H1 (cell line): ENCODE measurements around the gene OSR1. TPM values are rescaled to one million over a fixed set of nuclear protein-coding genes. Genes with fewer than 3 reads are reported as not detected.

Source experiments
- CTCF ChIA-PET: fragments of 300-600 bp; sonication (Branson Sonifier 250); formaldehyde crosslinking; loops from one replicate; lab custom pipeline; 2021; ENCODE audit not compliant: partially characterized antibody; lab: Charles Lee
- POLR2A ChIA-PET: fragments of 300-600 bp; sonication (Branson Sonifier 250); formaldehyde crosslinking; loops from one replicate; lab custom pipeline; 2021; ENCODE audit warnings: inconsistent platforms; ENCODE audit not compliant: partially characterized antibody; lab: Charles Lee
- DNase-seq, 2 experiments: peaks; one replicate each; pipeline versions ENCODE4 v3.0.0 to v3.0.0-alpha.2; 2010 to 2022; ENCODE audit warnings: low spot score in 2 of 2, low read depth in 1 of 2, mixed read lengths in 1 of 2
- FAIRE-seq: peaks from 2 replicates; lab custom pipeline; 2011; peaks lifted over from hg19 to GRCh38; lab: Jason Lieb, UNC
- H2AFZ ChIP-seq: 2 replicates; pipeline ENCODE4 v1.8.1; 2012; ENCODE audit warnings: low read length, inconsistent platforms
- H2AK5ac ChIP-seq: 2 replicates; pipeline ENCODE4 v1.6.1; 2013; ENCODE audit warnings: low read depth, low read length
- H2BK120ac ChIP-seq: replicated peaks from 2 replicates; pipeline ENCODE3; 2013; ENCODE audit warnings: low read depth, low read length, inconsistent platforms
- H2BK12ac ChIP-seq: 2 replicates; pipeline ENCODE4 v1.6.1; 2013; ENCODE audit warnings: low read depth, low read length
- H2BK15ac ChIP-seq: 2 replicates; pipeline ENCODE4 v1.6.1; 2013; ENCODE audit warnings: low read length
- H2BK20ac ChIP-seq: 2 replicates; pipeline ENCODE4 v1.6.1; 2013; ENCODE audit warnings: low read length
- H2BK5ac ChIP-seq: 2 replicates; pipeline ENCODE4 v1.6.1; 2013; ENCODE audit warnings: low read depth, low read length
- H3K14ac ChIP-seq: 2 replicates; pipeline ENCODE4 v1.6.1; 2013; ENCODE audit warnings: inconsistent platforms; ENCODE audit not compliant: insufficient read length
- H3K18ac ChIP-seq: 2 replicates; pipeline ENCODE4 v1.6.1; 2013; ENCODE audit warnings: low read length; ENCODE audit errors: extremely low read depth
- H3K23ac ChIP-seq: 2 replicates; pipeline ENCODE4 v1.6.1; 2013; ENCODE audit warnings: inconsistent platforms; ENCODE audit not compliant: insufficient read length
- H3K23me2 ChIP-seq: 2 replicates; pipeline ENCODE4 v1.6.1; 2013; ENCODE audit warnings: low read depth, low read length
- H3K27ac ChIP-seq: 2 replicates; pipeline ENCODE4 v1.6.1; 2011; ENCODE audit warnings: low read depth, low read length, inconsistent platforms
- H3K27me3 ChIP-seq, 4 experiments: replicated peaks in 1 of 4; 1 replicate in 1 of 4; 2 replicates in 3 of 4; pipeline versions ENCODE4 v1.6.1 to v1.8.1; 2011 to 2013; ENCODE audit warnings: low read length in 3 of 4, mild to moderate bottlenecking in 3 of 4, inconsistent platforms in 2 of 4, mixed read lengths in 2 of 4, moderate library complexity in 1 of 4; ENCODE audit not compliant: control insufficient read depth in 3 of 4, insufficient read depth in 3 of 4; ENCODE audit errors: extremely low read depth in 1 of 4
- H3K36me3 ChIP-seq, 4 experiments: 2 replicates each; pipeline versions ENCODE4 v1.6.1 to v1.8.1; 2011 to 2013; ENCODE audit warnings: mild to moderate bottlenecking in 4 of 4, low read length in 3 of 4, moderate library complexity in 2 of 4, control low read depth in 1 of 4, inconsistent platforms in 1 of 4; ENCODE audit not compliant: insufficient read depth in 4 of 4, control insufficient read depth in 2 of 4
- H3K4ac ChIP-seq: replicated peaks from 2 replicates; pipeline ENCODE3; 2013; ENCODE audit warnings: low read length, low read depth, mixed read lengths, inconsistent platforms; ENCODE audit not compliant: insufficient read length
- H3K4me1 ChIP-seq, 4 experiments: replicated peaks in 1 of 4; 1 replicate in 1 of 4; 2 replicates in 3 of 4; pipeline versions ENCODE4 v1.6.1 to v1.8.1; 2011 to 2013; ENCODE audit warnings: low read length in 3 of 4, inconsistent platforms in 2 of 4, mixed read lengths in 1 of 4; ENCODE audit not compliant: insufficient read depth in 4 of 4, control insufficient read depth in 3 of 4
- H3K4me2 ChIP-seq, 2 experiments: 2 replicates each; pipeline versions ENCODE4 v1.6.1 to v1.8.1; 2011 to 2013; ENCODE audit warnings: low read depth in 2 of 2, low read length in 2 of 2, control low read depth in 1 of 2, inconsistent platforms in 1 of 2, mild to moderate bottlenecking in 1 of 2; ENCODE audit not compliant: insufficient read depth in 1 of 2
- H3K4me3 ChIP-seq, 4 experiments: fragments of 200-600, 300-600 bp in 1 of 4; sonication (generic), shearing (Covaris generic), sonication (Bioruptor Twin) in 1 of 4; 2 replicates each; pipeline versions ENCODE4 v1.5.1 to v1.8.1; 2011 to 2016; ENCODE audit warnings: low read length in 4 of 4, low read depth in 3 of 4, control low read depth in 2 of 4, inconsistent platforms in 2 of 4, mild to moderate bottlenecking in 2 of 4, mixed read lengths in 1 of 4, moderate library complexity in 1 of 4; ENCODE audit not compliant: insufficient read depth in 2 of 4; ENCODE audit errors: extremely low read depth in 1 of 4
- H3K56ac ChIP-seq: replicated peaks from 2 replicates; pipeline ENCODE3; 2013; ENCODE audit warnings: low read depth, mild to moderate bottlenecking, mixed read lengths, low read length, inconsistent platforms; ENCODE audit not compliant: insufficient read length
- H3K79me1 ChIP-seq: 2 replicates; pipeline ENCODE4 v1.6.1; 2013; ENCODE audit warnings: low read depth, low read length, control low read depth
- H3K79me2 ChIP-seq, 2 experiments: 2 replicates each; pipeline versions ENCODE4 v1.6.1 to v1.8.1; 2012 to 2013; ENCODE audit warnings: low read length in 2 of 2, mild to moderate bottlenecking in 2 of 2, inconsistent platforms in 1 of 2; ENCODE audit not compliant: insufficient read depth in 2 of 2, control insufficient read depth in 1 of 2
- H3K9ac ChIP-seq, 4 experiments: replicated peaks in 1 of 4; 1 replicate in 1 of 4; 2 replicates in 3 of 4; pipeline versions ENCODE4 v1.6.1 to v1.8.1; 2011 to 2013; ENCODE audit warnings: low read depth in 3 of 4, low read length in 3 of 4, control low read depth in 2 of 4, mild to moderate bottlenecking in 2 of 4, moderate library complexity in 2 of 4, inconsistent platforms in 1 of 4; ENCODE audit errors: extremely low read depth in 1 of 4
- H3K9me3 ChIP-seq, 2 experiments: 2 replicates each; pipeline versions ENCODE4 v1.6.1 to v1.8.1; 2012 to 2013; ENCODE audit warnings: mild to moderate bottlenecking in 2 of 2, moderate library complexity in 2 of 2, control low read depth in 1 of 2, inconsistent platforms in 1 of 2, low read depth in 1 of 2, low read length in 1 of 2, mixed read lengths in 1 of 2; ENCODE audit not compliant: insufficient read depth in 2 of 2
- H4K20me1 ChIP-seq, 2 experiments: replicated peaks in 1 of 2; 2 replicates each; pipeline versions ENCODE3 to v1.8.1; 2011 to 2013; ENCODE audit warnings: inconsistent platforms in 2 of 2, low read length in 2 of 2, mild to moderate bottlenecking in 1 of 2; ENCODE audit not compliant: insufficient read depth in 2 of 2, control insufficient read depth in 1 of 2
- H4K5ac ChIP-seq: 2 replicates; pipeline ENCODE4 v1.6.1; 2013; ENCODE audit warnings: low read length, low read depth, mixed read lengths, inconsistent platforms; ENCODE audit not compliant: insufficient read length
- H4K8ac ChIP-seq: 2 replicates; pipeline ENCODE4 v1.8.0; 2013; ENCODE audit warnings: mild to moderate bottlenecking, moderate library complexity, low read length, inconsistent platforms; ENCODE audit not compliant: insufficient read depth; ENCODE audit errors: extremely low read depth
- H4K91ac ChIP-seq: replicated peaks from 2 replicates; pipeline ENCODE3; 2013; ENCODE audit warnings: low read length, mixed read lengths, inconsistent platforms; ENCODE audit not compliant: insufficient read length
- BACH1 ChIP-seq: IDR thresholded peaks from 2 replicates; pipeline ENCODE4 v1.6.1; 2012; ENCODE audit warnings: low read length, improper control_type of control experiment
- CEBPB ChIP-seq: IDR thresholded peaks from 2 replicates; pipeline ENCODE4 v1.6.1; 2012; ENCODE audit warnings: low read depth, low read length
- EP300 ChIP-seq, 2 experiments: IDR thresholded peaks; 1 replicate in 1 of 2; 2 replicates in 1 of 2; pipeline ENCODE4 v1.6.1; 2011 to 2012; ENCODE audit warnings: low read depth in 2 of 2, low read length in 2 of 2, mild to moderate bottlenecking in 2 of 2, borderline replicate concordance in 1 of 2, inconsistent platforms in 1 of 2, moderate library complexity in 1 of 2
- EZH2 ChIP-seq: fragments of 200-600 bp; sonication (generic); IDR thresholded peaks from 2 replicates; pipeline ENCODE4 v1.7.1; 2012; ENCODE audit warnings: low read depth, mild to moderate bottlenecking, moderate library complexity, low read length, inconsistent platforms; ENCODE audit not compliant: severe bottlenecking
- HDAC2 ChIP-seq, 2 experiments: fragments of 300-600 bp in 1 of 2; sonication (generic) in 1 of 2; IDR thresholded peaks; 2 replicates each; pipeline ENCODE4 v1.6.1; 2011 to 2012; ENCODE audit warnings: low read depth in 2 of 2, low read length in 2 of 2, mild to moderate bottlenecking in 2 of 2, moderate library complexity in 2 of 2, borderline replicate concordance in 1 of 2, inconsistent platforms in 1 of 2
- JUND ChIP-seq: IDR thresholded peaks from 2 replicates; pipeline ENCODE4 v1.6.1; 2011; ENCODE audit warnings: mild to moderate bottlenecking, improper control_type of control experiment, low read length
- KDM1A ChIP-seq: fragments of 200-600, 300-600 bp; sonication (generic); IDR thresholded peaks from 2 replicates; pipeline ENCODE4 v1.7.1; 2016; ENCODE audit warnings: mild to moderate bottlenecking, low read length, borderline replicate concordance
- RBBP5 ChIP-seq: IDR thresholded peaks from 2 replicates; pipeline ENCODE4 v1.7.1; 2012; ENCODE audit warnings: low read depth, mild to moderate bottlenecking, inconsistent platforms, low read length, moderate library complexity, borderline replicate concordance
- RFX5 ChIP-seq: IDR thresholded peaks from 2 replicates; pipeline ENCODE4 v1.6.1; 2011; ENCODE audit warnings: low read depth, low read length, improper control_type of control experiment, borderline replicate concordance
- RNF2 ChIP-seq: fragments of 200-900, 300-1000 bp; sonication (generic); IDR thresholded peaks from 2 replicates; pipeline ENCODE4 v1.7.1; 2016; ENCODE audit warnings: borderline replicate concordance, low read depth, mild to moderate bottlenecking, antibody characterized with exemption, low read length; ENCODE audit not compliant: poor library complexity, severe bottlenecking; ENCODE audit errors: missing control alignments
- SIN3A ChIP-seq, 2 experiments: IDR thresholded peaks in 1 of 2; conservative IDR thresholded peaks in 1 of 2; 2 replicates each; pipeline ENCODE4 v1.6.1; 2011 to 2012; ENCODE audit warnings: low read length in 2 of 2, improper control_type of control experiment in 1 of 2, low read depth in 1 of 2, mild to moderate bottlenecking in 1 of 2
- SP2 ChIP-seq: IDR thresholded peaks from 2 replicates; pipeline ENCODE4 v1.6.1; 2012; ENCODE audit warnings: mild to moderate bottlenecking, low read length, inconsistent platforms
- TAF1 ChIP-seq: IDR thresholded peaks from 2 replicates; pipeline ENCODE4 v1.6.1; 2011; ENCODE audit warnings: mild to moderate bottlenecking, low read depth, low read length
- TBP ChIP-seq: IDR thresholded peaks from 2 replicates; pipeline ENCODE4 v1.6.1; 2011; ENCODE audit warnings: low read depth, low read length, improper control_type of control experiment
- WGBS, 2 experiments: shearing (Covaris generic) in 1 of 2; methylation state at CpG; one replicate each; pipeline versions ENCODE4 v1.1.6 to v1.1.7; 2013 to 2015; ENCODE audit warnings: low lambda C conversion rate in 2 of 2, mixed read lengths in 2 of 2, inconsistent platforms in 1 of 2, low coverage in 1 of 2, missing lambda C conversion rate in 1 of 2; ENCODE audit not compliant: insufficient replicate concordance in 2 of 2, insufficient coverage in 1 of 2, insufficient read length in 1 of 2; ENCODE audit errors: extremely low coverage in 1 of 2, missing lambda C conversion rate in 1 of 2; 5-methylcytosine and 5-hydroxymethylcytosine counted together
- polyA plus RNA-seq, 7 experiments: library from polyadenylated mRNA; depleted of rRNA in 3 of 7; stranded (reverse) in 5 of 7; unstranded in 2 of 7; fragments of >200 nt in 5 of 7; fragments of 200-250 nt in 2 of 7; gene quantifications; 1 replicate in 5 of 7; 2 replicates in 1 of 7; 4 replicates in 1 of 7; pipeline versions ENCODE4 v1.2.1 to v1.2.3, GENCODE V29; 2011 to 2013; ENCODE audit warnings: missing spikeins in 2 of 7, mixed read lengths in 2 of 7
- total RNA-seq: library from RNA; stranded (reverse); fragmentation: NEBNext Ultra II Directional; extraction: Animal tissue kit (Norgen Biotek cat#: 25700); gene quantifications from 2 replicates; pipeline ENCODE4 v1.2.1, GENCODE V29; 2021

The OSR1 gene
- total and polyA plus RNA-seq, 2 of the 8 experiments (the other 6 are each of a cell fraction or from before 2014, with no cell fraction given), result 0.05 to 0.22 TPM

DNA sequence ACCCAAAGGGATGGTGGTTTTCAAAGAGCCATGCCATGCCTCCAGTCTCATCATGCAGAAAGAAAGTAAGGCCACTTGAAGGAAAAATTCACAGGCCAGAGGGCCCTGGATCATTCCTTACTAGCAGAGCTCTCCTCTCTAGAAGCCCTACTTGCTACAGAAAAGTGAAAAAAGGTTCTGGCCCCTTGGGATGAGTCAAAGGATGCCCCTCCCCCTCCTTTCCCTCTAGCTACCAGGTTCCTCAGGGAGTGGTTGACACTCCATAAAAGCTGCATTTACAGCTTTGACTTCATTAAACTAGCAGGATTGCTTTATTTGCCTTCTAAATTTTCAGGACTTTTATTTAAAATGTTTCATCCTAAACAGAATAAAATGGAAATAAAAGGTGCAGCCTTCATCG, 21.2 kb downstream of the OSR1 start:
- Histone ChIP-seq H3K4me3 (no peak overlapping the region), H3K4ac (no peak overlapping the region), H3K14ac (no peak overlapping the region), H2AFZ (no peak overlapping the region), H3K27me3 (no peaks in the 10 kb centered on the region), H2BK5ac (no peak overlapping the region), H3K79me2 (no peaks in the 10 kb centered on the region), H2BK12ac (no peak overlapping the region), H3K23ac (no peak overlapping the region), H3K36me3 (no peaks in the 10 kb centered on the region), H3K9ac (no peak overlapping the region), H3K9me3 (no peaks in the 10 kb centered on the region), H4K20me1 (no peaks in the 10 kb centered on the region), H3K23me2 (no peaks in the 10 kb centered on the region), H2BK20ac (no peak overlapping the region), H3K4me2 (no peak overlapping the region), H2AK5ac (no peak overlapping the region), H4K8ac (no peak overlapping the region), H4K91ac (no peak overlapping the region), H3K18ac (no peak overlapping the region), H3K56ac (no peak overlapping the region), H3K4me1 (no peaks in the 10 kb centered on the region), H4K5ac (no peak overlapping the region), H2BK120ac (no peak overlapping the region), H2BK15ac (no peak overlapping the region), H3K27ac (no peak overlapping the region), H3K79me1 (no peaks in the 10 kb centered on the region)
- FAIRE-seq (no peak), DNase-seq (no peak)
- 88% methylated on average over 1 of the region's 1 CpG; no CpG with 5 or more reads in 1 of the 2 experiments for WGBS, 2 experiments
- POLR2A ChIA-PET, result interaction anchor here (1.1 kb wide), 1 partner anchor 12 kb away, joined by 3 read pairs; no protein-coding TSS in a partner anchor
- CTCF ChIA-PET, result interaction anchor here (0.6 to 2.0 kb wide), 4 partner anchors 11 to 588 kb away, joined by 3 to 4 read pairs (median 4); no protein-coding TSS in a partner anchor
- TF ChIP-seq SIN3A (conservative IDR thresholded peaks at IDR 0.05 in 1 of 2, IDR thresholded peaks at IDR 0.05 in 1 of 2; ENCODE audit: low read depth in 1 of 2, low read length in 2 of 2), result no peak
- TF ChIP-seq RFX5, result no peak
- no peak for TF ChIP-seq RNF2
- TF ChIP-seq TAF1, result no peak
- no peak for TF ChIP-seq CEBPB
- no peak for TF ChIP-seq RBBP5
- no peak for TF ChIP-seq EP300 (IDR thresholded peaks at IDR 0.05; ENCODE audit: borderline replicate concordance in 1 of 2, low read depth in 2 of 2, low read length in 2 of 2)
- TF ChIP-seq TBP, result no peak
- TF ChIP-seq SP2, result no peak
- TF ChIP-seq KDM1A, result no peak
- no peak for TF ChIP-seq JUND
- TF ChIP-seq BACH1, result no peak
- no peak for TF ChIP-seq HDAC2 (IDR thresholded peaks at IDR 0.05; ENCODE audit: borderline replicate concordance in 1 of 2, low read depth in 2 of 2, low read length in 2 of 2)
- TF ChIP-seq EZH2, result no peak
